Measurements from ENCODE around the gene NKAIN2.

Gene NKAIN2

GRCh38 chr6:124669713-124670480, 866.2 kb downstream of the NKAIN2 start:
- no peak for TF ChIP-seq CTCF (IDR thresholded peaks at IDR 0.05; ENCODE audit: insufficient read depth, low read depth, low read length, missing control alignments)
- DNase-seq (ENCODE audit: low read depth) = no peak
- H3K4me3 ChIP-seq (ENCODE audit: low read depth, low read length) = no peak overlapping the region

GRCh38 chr6:124670801-124671200, 867.1 kb downstream of the NKAIN2 start:
- no peak overlapping the region for H3K4me3 ChIP-seq (ENCODE audit: low read depth, low read length)
- TF ChIP-seq CTCF (IDR thresholded peaks at IDR 0.05; ENCODE audit: insufficient read depth, low read depth, low read length, missing control alignments) = no peak
- DNase-seq (ENCODE audit: low read depth) = no peak

GRCh38 chr6:124671324-124671723, 867.7 kb downstream of the NKAIN2 start:
- H3K4me3 ChIP-seq (ENCODE audit: low read depth, low read length) = no peak overlapping the region
- TF ChIP-seq CTCF (IDR thresholded peaks at IDR 0.05; ENCODE audit: insufficient read depth, low read depth, low read length, missing control alignments) = no peak
- no peak for DNase-seq (ENCODE audit: low read depth)

GRCh38 chr6:124674042-124674441, 870.4 kb downstream of the NKAIN2 start:
- TF ChIP-seq CTCF (IDR thresholded peaks at IDR 0.05; ENCODE audit: insufficient read depth, low read depth, low read length, missing control alignments) = no peak
- no peak for DNase-seq (ENCODE audit: low read depth)
- H3K4me3 ChIP-seq (ENCODE audit: low read depth, low read length) = no peak overlapping the region

GRCh38 chr6:124676033-124676432, 872.4 kb downstream of the NKAIN2 start:
- DNase-seq (ENCODE audit: low read depth) = no peak
- H3K4me3 ChIP-seq (ENCODE audit: low read depth, low read length) = no peak overlapping the region
- TF ChIP-seq CTCF (IDR thresholded peaks at IDR 0.05; ENCODE audit: insufficient read depth, low read depth, low read length, missing control alignments) = no peak

GRCh38 chr6:124677874-124678273, 874.2 kb downstream of the NKAIN2 start:
- DNase-seq (ENCODE audit: low read depth) = no peak
- H3K4me3 ChIP-seq (ENCODE audit: low read depth, low read length) = no peak overlapping the region
- TF ChIP-seq CTCF (IDR thresholded peaks at IDR 0.05; ENCODE audit: insufficient read depth, low read depth, low read length, missing control alignments) = no peak

GRCh38 chr6:124679387-124679786, 875.7 kb downstream of the NKAIN2 start:
- no peak for TF ChIP-seq CTCF (IDR thresholded peaks at IDR 0.05; ENCODE audit: insufficient read depth, low read depth, low read length, missing control alignments)
- no peak for DNase-seq (ENCODE audit: low read depth)

More at GRCh38 chr6:124679387-124679786, 875.7 kb downstream of the NKAIN2 start:
- H3K4me3 ChIP-seq (ENCODE audit: low read depth, low read length) = no peak overlapping the region

All from GM12865 (cell line).